RWPE1 (cell line): ENCODE measurements around the gene ADGRG1.

Experiments
- CTCF ChIA-PET: fragments of 350-600 bp; sonication (Branson Sonifier 250); formaldehyde crosslinking; extraction: SDS; loops from one replicate; lab custom pipeline; 2021; lab: Yijun Ruan, JAX
- POLR2A ChIA-PET: fragments of 400-600 bp; formaldehyde crosslinking; extraction: SDS; loops from one replicate; lab custom pipeline; 2020; ENCODE audit warnings: antibody characterized with exemption; ENCODE audit not compliant: low non-redundant PET; lab: Yijun Ruan, JAX
- DNase-seq: peaks from one replicate; pipeline ENCODE4 v3.0.0; 2012; ENCODE audit warnings: low spot score
- H3K27ac ChIP-seq: fragments of 450-650 bp; 2 replicates; pipeline ENCODE4 v1.5.1; 2017
- TF ChIP-seq, protein P1 (sequence below): fragments of 450-650 bp; conservative IDR thresholded peaks from 2 replicates; pipeline ENCODE4 v1.5.1; 2017; ENCODE audit warnings: low read depth, mild to moderate bottlenecking

Gene ADGRG1

DNA sequence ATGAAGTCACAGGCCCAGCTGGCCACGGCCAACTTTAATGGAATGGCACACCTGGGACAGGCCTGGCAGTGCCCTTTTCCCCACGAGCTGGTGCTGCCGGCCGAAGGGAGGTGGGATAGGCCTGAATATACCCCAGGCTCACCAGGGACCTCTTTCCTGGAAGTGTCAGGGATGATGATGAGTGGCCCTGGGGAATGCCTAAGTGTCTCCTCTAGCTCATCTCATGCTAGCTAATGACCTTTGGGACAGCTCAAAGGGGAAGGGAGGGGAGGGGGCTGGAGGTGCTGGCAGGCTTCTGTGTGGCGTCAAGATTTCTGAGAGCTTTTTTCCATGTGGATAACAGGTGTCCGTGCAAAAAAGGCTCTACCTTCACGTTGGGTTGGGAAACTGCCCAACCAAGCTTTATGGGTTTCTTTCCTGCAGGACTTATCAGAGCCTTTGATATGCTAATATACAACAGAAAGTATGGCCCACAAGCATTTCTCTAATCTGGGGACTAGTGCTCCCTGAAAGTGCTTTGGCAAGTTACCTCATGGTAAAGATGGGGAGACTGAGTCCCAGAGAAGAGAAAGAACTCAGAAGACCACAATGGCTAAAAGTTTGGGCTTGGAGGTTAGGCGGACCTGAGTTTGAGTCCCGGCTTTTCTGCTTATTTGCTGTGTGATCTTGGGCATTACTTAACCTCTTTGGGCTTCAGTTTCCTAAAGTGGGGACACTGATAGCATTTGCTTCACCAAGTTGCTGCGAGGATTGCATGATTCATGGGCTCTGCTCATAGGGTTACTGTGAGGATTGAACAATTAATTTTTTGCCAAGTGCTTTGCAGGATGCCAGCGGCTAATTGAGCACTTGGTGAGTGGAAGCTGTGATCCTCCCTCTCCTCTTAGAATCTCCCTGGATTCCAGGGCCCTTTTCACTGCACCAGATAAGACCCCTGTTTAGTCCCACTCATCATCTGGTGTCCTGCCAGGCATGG lies 14.0 kb downstream of the ADGRG1 start:
- DNase-seq, result no peak
- peak overlapping the region; percentile 79 for H3K27ac ChIP-seq
- POLR2A ChIA-PET, result interaction anchor here (0.6 to 1.2 kb wide), 3 partner anchors 14 to 151 kb away, joined by 3 to 6 read pairs (median 4); partner anchors contain the start of gene ADGRG1

DNA sequence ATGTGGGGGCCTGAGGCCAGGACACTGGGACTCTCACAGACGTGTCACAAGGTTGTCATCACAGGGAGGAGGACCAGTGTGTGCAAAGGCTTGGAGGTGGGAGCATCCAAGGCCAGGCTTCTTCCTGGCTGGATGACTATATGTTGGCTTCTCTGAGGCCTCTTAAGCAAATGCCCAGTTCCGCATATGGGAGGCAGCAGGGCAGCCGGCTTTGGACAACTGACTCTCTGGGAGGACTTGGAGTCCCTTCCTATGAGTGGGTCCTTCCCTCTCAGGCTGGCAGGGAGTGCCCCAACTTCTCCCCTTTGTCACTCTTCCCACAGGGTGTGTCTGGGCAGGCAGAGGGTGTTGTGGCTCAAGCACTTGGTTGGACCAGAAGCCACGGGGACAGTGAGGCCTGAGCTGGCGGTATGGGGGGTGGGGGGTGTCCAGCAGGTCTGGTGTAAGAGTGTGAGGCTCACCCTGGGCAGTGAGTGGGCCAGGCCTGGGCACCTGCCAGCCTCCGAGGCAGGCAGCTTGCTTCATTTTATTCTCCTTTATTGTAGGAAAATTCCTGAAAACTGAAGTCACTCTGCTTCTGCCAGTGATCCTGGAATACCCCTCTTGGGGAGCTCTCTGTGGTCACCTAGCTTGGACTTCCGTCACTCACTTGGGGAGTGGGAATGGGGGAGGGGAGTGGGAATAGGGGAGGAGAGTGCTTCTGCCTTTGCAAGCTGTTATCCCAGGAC lies 14.9 kb downstream of the ADGRG1 start:
- H3K27ac ChIP-seq, result peak overlapping the region; percentile 79
- CTCF ChIA-PET, result interaction anchor here (0.6 to 1.2 kb wide), 4 partner anchors 13 to 52 kb away, joined by 3 to 5 read pairs (median 3); no protein-coding TSS in a partner anchor
- POLR2A ChIA-PET, result interaction anchor here (1.2 kb wide), 1 partner anchor 15 kb away, joined by 6 read pairs; the partner anchor contains the start of gene ADGRG1
- no peak for DNase-seq
- TF ChIP-seq, protein P1, sequence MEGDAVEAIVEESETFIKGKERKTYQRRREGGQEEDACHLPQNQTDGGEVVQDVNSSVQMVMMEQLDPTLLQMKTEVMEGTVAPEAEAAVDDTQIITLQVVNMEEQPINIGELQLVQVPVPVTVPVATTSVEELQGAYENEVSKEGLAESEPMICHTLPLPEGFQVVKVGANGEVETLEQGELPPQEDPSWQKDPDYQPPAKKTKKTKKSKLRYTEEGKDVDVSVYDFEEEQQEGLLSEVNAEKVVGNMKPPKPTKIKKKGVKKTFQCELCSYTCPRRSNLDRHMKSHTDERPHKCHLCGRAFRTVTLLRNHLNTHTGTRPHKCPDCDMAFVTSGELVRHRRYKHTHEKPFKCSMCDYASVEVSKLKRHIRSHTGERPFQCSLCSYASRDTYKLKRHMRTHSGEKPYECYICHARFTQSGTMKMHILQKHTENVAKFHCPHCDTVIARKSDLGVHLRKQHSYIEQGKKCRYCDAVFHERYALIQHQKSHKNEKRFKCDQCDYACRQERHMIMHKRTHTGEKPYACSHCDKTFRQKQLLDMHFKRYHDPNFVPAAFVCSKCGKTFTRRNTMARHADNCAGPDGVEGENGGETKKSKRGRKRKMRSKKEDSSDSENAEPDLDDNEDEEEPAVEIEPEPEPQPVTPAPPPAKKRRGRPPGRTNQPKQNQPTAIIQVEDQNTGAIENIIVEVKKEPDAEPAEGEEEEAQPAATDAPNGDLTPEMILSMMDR, result no peak

More for the DNA sequence above, 14.0 kb downstream of the ADGRG1 start:
- TF ChIP-seq, protein P1, result no peak
- CTCF ChIA-PET, result interaction anchor here (0.5 to 1.3 kb wide), 5 partner anchors 18 to 340 kb away, joined by 3 to 4 read pairs (median 3); no protein-coding TSS in a partner anchor

DNA sequence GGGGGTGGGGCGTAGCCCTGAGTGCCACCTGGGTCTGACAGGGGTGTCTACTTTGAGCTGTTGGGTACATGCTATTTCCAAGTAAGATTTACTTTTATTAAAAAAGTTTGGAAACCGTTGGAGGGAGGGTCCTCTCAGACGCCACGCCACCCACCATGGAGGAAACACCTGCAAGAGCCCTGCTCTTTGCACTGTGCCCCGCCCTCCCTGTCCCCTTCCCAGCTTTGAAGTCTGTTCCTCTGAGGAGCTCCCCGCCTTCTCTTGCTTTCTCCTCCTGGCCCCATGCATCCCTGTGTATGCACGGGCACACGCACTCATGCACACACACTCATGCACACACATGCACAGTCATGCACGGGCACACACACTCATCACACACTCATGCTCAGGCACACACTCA lies 15.5 kb downstream of the ADGRG1 start:
- TF ChIP-seq, protein P1, result no peak
- H3K27ac ChIP-seq, result peak overlapping the region; percentile 79
- CTCF ChIA-PET, result interaction anchor here (0.6 to 1.2 kb wide), 4 partner anchors 14 to 53 kb away, joined by 3 to 5 read pairs (median 3); no protein-coding TSS in a partner anchor
- POLR2A ChIA-PET, result interaction anchor here (1.2 kb wide), 1 partner anchor 16 kb away, joined by 6 read pairs; the partner anchor contains the start of gene ADGRG1
- no peak for DNase-seq

DNA sequence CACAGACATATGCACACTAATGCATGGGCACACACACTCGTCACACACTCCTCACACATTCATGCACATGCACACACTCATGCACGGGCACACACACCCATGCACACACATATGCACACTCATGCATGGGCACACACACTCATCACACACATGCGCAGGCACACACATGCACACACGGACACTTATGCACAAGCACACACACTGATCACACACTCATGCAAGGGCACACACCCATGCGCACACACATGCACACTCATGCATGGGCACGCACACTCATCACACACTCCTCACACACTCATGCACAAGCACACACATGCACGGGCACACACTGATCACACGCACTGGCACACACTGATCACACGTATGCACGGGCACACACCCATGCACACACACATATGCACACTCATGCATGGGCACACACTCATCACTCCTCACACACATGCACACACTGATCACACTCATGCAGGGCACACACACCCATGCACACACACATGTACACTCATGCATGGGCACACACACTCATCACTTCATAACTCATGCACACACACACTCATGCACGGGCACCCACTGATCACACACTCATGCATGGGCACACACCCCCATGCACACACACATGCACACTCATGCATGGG lies 16.1 kb downstream of the ADGRG1 start:
- DNase-seq, result no peak
- ChIA-PET POLR2A (no interaction called here), CTCF (interaction anchor here (1.2 kb wide), 1 partner anchor 45 kb away, joined by 3 read pairs; no protein-coding TSS in a partner anchor)
- peak overlapping the region; percentile 79 for H3K27ac ChIP-seq
- TF ChIP-seq, protein P1, result no peak

DNA sequence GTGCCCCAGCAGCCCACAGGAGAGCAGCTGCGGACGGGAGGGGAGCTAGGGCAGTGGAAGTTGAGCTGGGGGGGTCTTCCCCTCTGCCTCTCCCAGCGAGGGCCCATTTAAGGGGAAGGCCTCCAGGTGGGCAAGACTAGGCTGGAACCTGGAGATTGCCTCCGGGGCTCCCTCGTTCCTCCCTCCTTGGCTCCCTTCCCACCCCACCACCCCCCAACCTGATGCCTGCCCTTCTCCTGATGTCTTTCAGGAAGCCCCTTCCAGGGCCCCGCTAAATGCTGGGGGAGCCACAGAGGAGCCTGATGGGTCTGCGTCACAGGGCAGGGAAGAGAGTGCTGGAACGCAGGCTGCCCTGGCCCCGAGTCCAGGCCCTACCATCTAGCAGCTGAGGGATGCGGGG lies 16.7 kb downstream of the ADGRG1 start:
- TF ChIP-seq, protein P1, result no peak
- no peak for DNase-seq
- POLR2A ChIA-PET, result no interaction called here
- H3K27ac ChIP-seq, result peak overlapping the region; percentile 70
- CTCF ChIA-PET, result interaction anchor here (0.6 kb wide), 1 partner anchor 8 kb away, joined by 3 read pairs; no protein-coding TSS in a partner anchor
